Cerebellar nuclear complex (tissue), 1 donor: ENCODE data around the gene MAP1S.
A peak's percentile ranks its signal among the peaks of the same experiment; 100 is the strongest.

Experiments used
- DNase-seq, 2 experiments: peaks; one replicate each; lab custom pipeline; 2025; lab: John Stamatoyannopoulos, UW

MAP1S gene

GRCh38 chr19:17688853-17689595 is 30.3 kb upstream of the MAP1S start:
- no peak for DNase-seq

GRCh38 chr19:17692566-17692965 is 26.7 kb upstream of the MAP1S start:
- DNase-seq = no peak

GRCh38 chr19:17695198-17695597 is 24.1 kb upstream of the MAP1S start:
- no peak for DNase-seq

GRCh38 chr19:17703824-17704463 is 15.3 kb upstream of the MAP1S start:
- no peak for DNase-seq

- DNase-seq = peak; percentile 40 to 52
Observed at GRCh38 chr19:17706750-17707181, 12.5 kb upstream of the MAP1S start.

- DNase-seq = no peak
Observed at GRCh38 chr19:17711851-17712250, 7.4 kb upstream of the MAP1S start.

- DNase-seq = no peak
Observed at GRCh38 chr19:17716309-17716929, 2.9 kb upstream of the MAP1S start.

GRCh38 chr19:17718550-17718946 is 732 bp upstream of the MAP1S start:
- no peak for DNase-seq

- DNase-seq = no peak
Observed at GRCh38 chr19:17719730-17720400, 585 bp downstream of the MAP1S start.

- DNase-seq = no peak
Observed at GRCh38 chr19:17720440-17720839, 1.2 kb downstream of the MAP1S start.

GRCh38 chr19:17721111-17721628 is 1.9 kb downstream of the MAP1S start:
- no peak for DNase-seq

GRCh38 chr19:17721821-17722220 is 2.5 kb downstream of the MAP1S start:
- no peak for DNase-seq

GRCh38 chr19:17722655-17723240 is 3.5 kb downstream of the MAP1S start:
- no peak for DNase-seq

GRCh38 chr19:17724655-17725054 is 5.4 kb downstream of the MAP1S start:
- DNase-seq = no peak

GRCh38 chr19:17725422-17726078 is 6.3 kb downstream of the MAP1S start:
- no peak for DNase-seq

- DNase-seq = no peak
Observed at GRCh38 chr19:17726136-17726741, 7.0 kb downstream of the MAP1S start.

- no peak for DNase-seq
Observed at GRCh38 chr19:17726964-17727773, 7.9 kb downstream of the MAP1S start.

- no peak for DNase-seq
Observed at GRCh38 chr19:17727843-17728242, 8.6 kb downstream of the MAP1S start.

- DNase-seq = no peak
Observed at GRCh38 chr19:17733127-17733526, 13.8 kb downstream of the MAP1S start.

- DNase-seq = no peak
Observed at GRCh38 chr19:17734146-17734545, 14.9 kb downstream of the MAP1S start.
